Osteocyte (in vitro differentiated cells): ENCODE data around the gene METTL26. TPM values are rescaled to one million over a fixed set of nuclear protein-coding genes. Genes with fewer than 3 reads are reported as not detected.

Experiments used
- DNase-seq: peaks from one replicate; pipeline ENCODE4 v3.0.0; 2021; ENCODE audit warnings: mixed read lengths; ENCODE audit not compliant: unreplicated experiment; ENCODE audit errors: extremely low spot score
- H3K27ac Mint-ChIP-seq: one replicate; pipeline ENCODE4 v1.8.0; 2021; ENCODE audit warnings: mild to moderate bottlenecking, mixed read lengths; ENCODE audit not compliant: unreplicated experiment
- H3K27me3 Mint-ChIP-seq: one replicate; pipeline ENCODE4 v1.8.0; 2021; ENCODE audit warnings: mixed read lengths; ENCODE audit not compliant: unreplicated experiment
- H3K36me3 Mint-ChIP-seq: one replicate; pipeline ENCODE4 v1.8.0; 2021; ENCODE audit warnings: mixed read lengths; ENCODE audit not compliant: unreplicated experiment
- H3K4me1 Mint-ChIP-seq: one replicate; pipeline ENCODE4 v1.8.0; 2021; ENCODE audit warnings: mixed read lengths; ENCODE audit not compliant: unreplicated experiment
- H3K4me3 Mint-ChIP-seq: one replicate; pipeline ENCODE4 v1.8.0; 2021; ENCODE audit warnings: mild to moderate bottlenecking, moderate library complexity, mixed read lengths; ENCODE audit not compliant: unreplicated experiment
- H3K9me3 Mint-ChIP-seq: one replicate; pipeline ENCODE4 v1.8.0; 2021; ENCODE audit warnings: mixed read lengths; ENCODE audit not compliant: unreplicated experiment
- CTCF ChIP-seq: fragments of 200-600 bp; sonication (generic); IDR thresholded peaks from 2 replicates; pipeline ENCODE4 v1.5.0; 2021; ENCODE audit warnings: antibody characterized with exemption, mild to moderate bottlenecking, moderate library complexity
- total RNA-seq: library from RNA; stranded (reverse); gene quantifications from 2 replicates; pipeline ENCODE4 v1.2.1, GENCODE V29; 2021

The METTL26 gene
- total RNA-seq, 1 donor from 2014 or later = 69.8 TPM

GRCh38 chr16:644556-644955 is 8.5 kb upstream of the METTL26 start:
- no peak overlapping the region for H3K27ac Mint-ChIP-seq
- no peaks in the 10 kb centered on the region for H3K27me3 Mint-ChIP-seq
- no peak for DNase-seq
- peaks cover 23% of the 10 kb centered on the region for H3K4me1 Mint-ChIP-seq
- H3K9me3 Mint-ChIP-seq = no peaks in the 10 kb centered on the region
- TF ChIP-seq CTCF = no peak
- H3K36me3 Mint-ChIP-seq = no peaks in the 10 kb centered on the region
- H3K4me3 Mint-ChIP-seq = peak overlapping the region; percentile 54

DNA sequence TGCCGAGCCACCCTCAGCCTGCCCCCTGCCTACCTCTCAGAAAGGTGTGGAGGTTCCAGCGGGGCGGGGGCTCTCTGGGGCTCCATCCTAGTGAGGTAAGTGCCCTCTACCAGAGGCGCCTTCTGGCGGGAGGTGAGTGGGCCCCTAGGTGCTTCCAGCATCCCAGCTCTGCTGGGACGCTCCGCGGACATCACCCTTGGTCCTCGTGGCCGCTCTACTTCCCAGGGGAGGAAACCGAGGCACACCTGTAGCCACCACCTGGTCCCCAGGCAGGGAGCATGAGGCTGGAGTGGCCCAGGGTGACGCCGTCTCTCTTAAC is 6.9 kb upstream of the METTL26 start:
- no peak for TF ChIP-seq CTCF
- Mint-ChIP-seq H3K4me3 (peak overlapping the region; percentile 61), H3K4me1 (peaks cover 16% of the 10 kb centered on the region), H3K36me3 (no peaks in the 10 kb centered on the region), H3K9me3 (no peaks in the 10 kb centered on the region), H3K27ac (no peak overlapping the region), H3K27me3 (no peaks in the 10 kb centered on the region)
- DNase-seq = no peak

GRCh38 chr16:642189-643049 is 6.3 kb upstream of the METTL26 start:
- Mint-ChIP-seq H3K27ac (no peak overlapping the region), H3K27me3 (no peaks in the 10 kb centered on the region), H3K9me3 (no peaks in the 10 kb centered on the region), H3K4me3 (peak overlapping the region; percentile 61), H3K36me3 (no peaks in the 10 kb centered on the region), H3K4me1 (peaks cover 14% of the 10 kb centered on the region)
- TF ChIP-seq CTCF = no peak
- DNase-seq = no peak

DNA sequence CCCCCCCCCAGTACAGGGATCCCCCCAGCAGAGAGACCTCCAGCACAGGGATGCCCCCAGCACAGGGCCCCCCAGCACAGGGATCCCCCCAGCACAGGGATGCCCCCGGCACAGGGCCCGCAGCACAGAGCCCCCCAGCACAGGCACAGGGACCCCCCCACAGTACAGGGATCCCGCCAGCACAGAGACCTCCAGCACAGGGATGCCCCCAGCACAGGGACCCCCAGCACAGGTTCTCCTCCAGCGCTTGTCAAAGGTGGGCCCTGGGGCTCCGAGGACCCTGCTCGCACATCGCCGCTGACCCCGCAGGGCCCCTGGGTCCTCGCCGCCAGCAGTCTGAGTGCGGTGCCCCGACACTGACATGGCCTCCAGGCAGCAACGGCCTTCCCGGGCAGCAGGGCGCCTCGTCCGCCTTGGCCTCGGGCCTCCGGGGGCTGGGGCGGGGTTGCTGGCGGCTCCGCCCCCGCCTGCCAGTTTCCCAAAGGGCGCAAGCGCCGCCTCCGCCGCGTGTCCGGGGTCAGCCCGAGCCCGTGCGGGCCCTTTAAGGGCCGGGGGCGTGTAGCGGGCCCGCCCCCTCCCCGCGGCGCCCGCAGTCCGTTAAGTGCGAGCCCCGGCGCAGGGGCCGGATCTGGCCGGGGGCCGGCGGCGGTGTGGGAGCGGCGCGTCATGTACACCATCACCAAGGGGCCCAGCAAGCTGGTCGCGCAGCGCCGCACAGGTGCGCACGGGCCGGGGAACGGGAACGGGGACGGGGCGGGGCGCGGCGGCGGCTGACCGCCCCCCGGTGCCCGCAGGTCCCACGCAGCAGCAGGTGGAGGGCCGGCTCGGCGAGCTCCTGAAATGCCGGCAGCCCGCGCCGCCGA is 5.5 kb upstream of the METTL26 start, which contains the start of gene MCRIP2:
MCRIP2 (plus strand) TSS at position 503 of the 863 bp plus-strand sequence; CDS start at position 667, 164 bp downstream.
- Mint-ChIP-seq H3K36me3 (no peaks in the 10 kb centered on the region), H3K27me3 (no peaks in the 10 kb centered on the region), H3K9me3 (no peaks in the 10 kb centered on the region), H3K4me1 (peaks cover 14% of the 10 kb centered on the region), H3K27ac (no peak within 1 kb of the TSS), H3K4me3 (peak within 1 kb of the TSS; percentile 61)
- TF ChIP-seq CTCF = no peak
- no peak for DNase-seq

- no peaks in the 10 kb centered on the region for H3K9me3 Mint-ChIP-seq
- no peaks in the 10 kb centered on the region for H3K36me3 Mint-ChIP-seq
- H3K4me1 Mint-ChIP-seq = peaks cover 10% of the 10 kb centered on the region
- H3K27me3 Mint-ChIP-seq = no peaks in the 10 kb centered on the region
- H3K27ac Mint-ChIP-seq = no peak overlapping the region
- H3K4me3 Mint-ChIP-seq = peak overlapping the region; percentile 26
- DNase-seq = no peak
- TF ChIP-seq CTCF = no peak
Observed at GRCh38 chr16:640614-641013, 4.5 kb upstream of the METTL26 start.
